ENCODE results near the gene CFAP20DC. TPM values are rescaled to one million over a fixed set of nuclear protein-coding genes. Genes with fewer than 3 reads are reported as not detected.

Gene CFAP20DC
- total RNA-seq: 10 to 100 TPM in 1 of 2 donors, 1 to 10 TPM in 1; 6.2 to 10.3 TPM

DNA sequence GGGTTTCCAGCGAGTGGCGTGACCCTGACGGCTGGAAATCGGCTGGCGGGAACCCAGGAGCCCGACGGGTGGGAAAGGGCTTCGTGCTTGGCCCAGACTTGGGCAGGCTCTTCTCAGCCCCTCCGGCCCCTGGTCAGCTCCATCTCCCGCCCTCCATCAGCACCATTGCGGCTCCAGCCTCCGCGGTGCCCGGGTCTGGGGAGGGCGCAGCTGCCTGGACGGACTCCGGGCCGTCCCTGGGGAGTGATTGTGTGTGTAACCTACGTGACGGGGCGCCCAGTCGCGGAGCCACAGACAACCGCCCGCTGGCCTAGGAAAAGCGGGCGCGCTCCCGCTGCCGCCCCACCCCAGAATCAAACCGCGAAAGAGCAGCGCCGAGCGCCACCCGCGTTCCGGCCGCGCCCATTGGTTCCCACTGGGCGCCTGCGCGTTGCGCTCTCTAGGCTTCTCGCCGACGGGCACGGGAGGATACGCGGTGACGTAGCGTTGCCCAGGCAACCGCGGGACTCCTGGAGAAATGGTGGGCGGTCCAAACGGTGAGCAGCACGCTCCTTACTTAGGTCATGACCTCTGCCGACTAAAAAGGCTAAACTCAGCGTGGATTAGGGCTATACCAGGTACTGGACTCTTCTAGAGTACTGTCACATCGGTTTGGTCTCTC lies at the start of gene CFAP20DC:
TSS of gene CFAP20DC (minus strand) at position 355 of the 661 bp plus-strand sequence. CDS start 394 bp downstream, outside the sequence.

